Effector memory CD4-positive, alpha-beta T cell (primary cell): Measurements from ENCODE around the gene PBXIP1.

ENCODE experiments used
- DNase-seq, 3 donors: peaks; one replicate each; pipeline ENCODE4 v3.0.0-alpha.2; 2020
- H3K27ac ChIP-seq: 2 replicates; pipeline ENCODE4 v1.7.0; 2013; ENCODE audit warnings: mild to moderate bottlenecking, low read length, moderate library complexity; ENCODE audit not compliant: insufficient read depth, poor library complexity, severe bottlenecking
- H3K27me3 ChIP-seq: replicated peaks from 2 replicates; pipeline ENCODE4 v1.7.0; 2013; ENCODE audit warnings: mild to moderate bottlenecking, low read length; ENCODE audit not compliant: insufficient read depth, control insufficient read depth, poor library complexity, severe bottlenecking
- H3K36me3 ChIP-seq: 2 replicates; pipeline ENCODE4 v1.7.0; 2013; ENCODE audit warnings: mild to moderate bottlenecking, low read length, moderate library complexity; ENCODE audit not compliant: control insufficient read depth, insufficient read depth
- H3K4me1 ChIP-seq: 2 replicates; pipeline ENCODE4 v1.7.0; 2013; ENCODE audit warnings: low read length, mild to moderate bottlenecking; ENCODE audit not compliant: control insufficient read depth, insufficient read depth, poor library complexity, severe bottlenecking
- H3K4me3 ChIP-seq: 2 replicates; pipeline ENCODE4 v1.7.0; 2013; ENCODE audit warnings: low read length, low read depth, mild to moderate bottlenecking; ENCODE audit not compliant: insufficient read depth, poor library complexity, severe bottlenecking
- H3K9me3 ChIP-seq: 2 replicates; pipeline ENCODE4 v1.7.0; 2013; ENCODE audit warnings: mild to moderate bottlenecking, low read length, moderate library complexity; ENCODE audit not compliant: control insufficient read depth

PBXIP1 gene

GRCh38 chr1:154964359-154964758, 8.5 kb upstream of the PBXIP1 start:
- no peak for DNase-seq
- Histone ChIP-seq H3K4me3 (no peak overlapping the region), H3K9me3 (no peaks in the 10 kb centered on the region), H3K27ac (no peak overlapping the region), H3K36me3 (peaks cover 53% of the 10 kb centered on the region), H3K27me3 (no peaks in the 10 kb centered on the region), H3K4me1 (peaks cover 15% of the 10 kb centered on the region)

GRCh38 chr1:154963643-154964042, 7.7 kb upstream of the PBXIP1 start:
- H3K4me3 ChIP-seq, result no peak overlapping the region

DNA sequence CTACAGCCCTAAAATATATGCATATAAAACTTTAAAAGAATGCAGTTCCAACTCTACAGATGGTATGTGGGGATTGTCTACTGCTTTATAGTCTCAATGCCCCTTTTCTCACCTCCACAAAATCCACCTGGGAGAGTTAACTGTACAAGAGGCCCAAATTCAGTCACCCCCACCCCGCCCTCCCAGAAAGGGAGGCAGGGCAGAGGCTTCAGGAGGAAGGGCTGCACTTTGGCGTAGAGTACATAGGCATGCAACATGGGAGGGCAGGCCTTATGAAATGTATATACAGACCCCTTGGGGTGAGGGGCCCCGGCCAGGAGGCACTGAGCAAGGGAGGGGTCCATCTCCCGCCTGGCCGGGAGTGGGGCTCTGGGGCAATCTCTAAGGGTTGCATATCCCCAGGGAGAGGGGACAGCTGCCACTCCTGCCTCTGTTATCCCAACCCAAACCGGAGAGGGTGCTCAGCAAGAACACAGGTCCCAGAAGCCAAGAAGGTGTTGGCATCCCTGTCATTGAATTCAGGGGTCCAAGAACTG, 7.0 kb upstream of the PBXIP1 start:
- peaks cover 61% of the 10 kb centered on the region for H3K36me3 ChIP-seq
- H3K4me1 ChIP-seq, result peaks cover 15% of the 10 kb centered on the region
- H3K4me3 ChIP-seq, result no peak overlapping the region
- DNase-seq, result no peak
- peak overlapping the region; percentile 96 for H3K27ac ChIP-seq
- H3K9me3 ChIP-seq, result no peaks in the 10 kb centered on the region
- no peaks in the 10 kb centered on the region for H3K27me3 ChIP-seq

More at GRCh38 chr1:154963643-154964042, 7.7 kb upstream of the PBXIP1 start:
- Histone ChIP-seq H3K27me3 (no peaks in the 10 kb centered on the region), H3K9me3 (no peaks in the 10 kb centered on the region), H3K27ac (no peak overlapping the region), H3K36me3 (peaks cover 59% of the 10 kb centered on the region), H3K4me1 (peaks cover 15% of the 10 kb centered on the region)
- DNase-seq, result no peak

- Histone ChIP-seq H3K4me1 (peaks cover 15% of the 10 kb centered on the region), H3K9me3 (no peaks in the 10 kb centered on the region), H3K27me3 (no peaks in the 10 kb centered on the region), H3K4me3 (peak overlapping the region; percentile 80), H3K36me3 (peaks cover 57% of the 10 kb centered on the region), H3K27ac (peak overlapping the region; percentile 96)
- DNase-seq, result no peak
Measured at GRCh38 chr1:154962156-154962749, 6.4 kb upstream of the PBXIP1 start.

DNA sequence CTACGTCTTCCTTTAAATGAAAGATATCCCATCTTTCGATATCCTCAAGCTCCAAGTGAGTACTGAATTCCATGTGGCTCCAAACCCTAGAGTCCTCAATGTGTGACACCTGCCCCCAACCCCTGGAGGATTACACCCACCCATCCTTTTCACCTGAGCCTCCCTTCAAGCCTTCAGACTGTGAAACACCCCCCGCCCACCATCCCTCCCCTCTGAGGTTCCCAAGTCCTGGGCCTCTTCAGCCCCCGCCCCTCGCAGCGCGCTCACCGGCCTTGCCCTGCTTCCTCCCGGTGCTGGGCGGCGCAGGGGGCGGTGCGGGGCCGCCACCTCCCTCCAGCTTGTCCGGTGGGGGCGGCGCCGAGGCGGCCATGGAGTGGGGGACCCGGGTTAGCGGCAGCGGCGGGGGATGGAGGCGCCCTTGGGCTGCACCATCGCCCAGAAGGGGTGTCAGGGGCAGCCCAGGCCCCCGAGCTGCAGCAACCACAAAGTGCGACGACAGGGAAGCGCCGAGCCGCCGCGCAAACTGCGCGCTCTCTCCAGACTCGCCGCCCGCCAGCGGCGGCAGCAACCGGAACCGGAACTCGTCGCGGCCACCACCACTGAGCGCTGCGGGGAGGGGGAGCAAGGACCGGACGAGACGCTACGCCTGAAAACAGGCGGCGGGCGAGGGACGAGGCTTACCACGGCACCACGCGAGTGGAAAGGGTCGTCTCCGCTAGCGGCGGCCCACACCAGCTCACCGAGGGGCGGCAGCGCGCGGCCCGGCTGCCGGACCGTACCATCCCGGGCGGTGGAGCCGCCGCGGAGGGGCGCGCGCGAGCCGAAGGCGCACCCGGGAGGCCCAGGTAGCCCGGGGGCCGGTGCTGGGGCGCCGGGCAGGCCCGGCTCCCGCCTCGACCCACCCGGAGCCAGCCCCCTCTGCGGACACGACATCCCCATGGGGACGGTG, 5.6 kb upstream of the PBXIP1 start, which contains the start of gene PYGO2:
Gene PYGO2, minus strand, starts transcription at position 576 of the 949 bp plus-strand sequence. Its CDS starts 206 bp downstream, at position 370.
- peaks cover 50% of the 10 kb centered on the region for H3K36me3 ChIP-seq

GRCh38 chr1:154960446-154961136, 4.7 kb upstream of the PBXIP1 start:
- DNase-seq, result no peak
- peak overlapping the region; percentile 96 for H3K27ac ChIP-seq
- no peaks in the 10 kb centered on the region for H3K9me3 ChIP-seq
- H3K4me3 ChIP-seq, result peak overlapping the region; percentile 80
- peaks cover 27% of the 10 kb centered on the region for H3K4me1 ChIP-seq
- H3K36me3 ChIP-seq, result peaks cover 41% of the 10 kb centered on the region
- H3K27me3 ChIP-seq, result no peaks in the 10 kb centered on the region

More for the DNA sequence above, 5.6 kb upstream of the PBXIP1 start, which contains the start of gene PYGO2:
- peak within 1 kb of the TSS; percentile 80 for H3K4me3 ChIP-seq
- peak; percentile 71 to 79 (median 77) for DNase-seq
- no peaks in the 10 kb centered on the region for H3K27me3 ChIP-seq
- no peaks in the 10 kb centered on the region for H3K9me3 ChIP-seq
- peaks cover 19% of the 10 kb centered on the region for H3K4me1 ChIP-seq
- H3K27ac ChIP-seq, result peak within 1 kb of the TSS; percentile 96

DNA sequence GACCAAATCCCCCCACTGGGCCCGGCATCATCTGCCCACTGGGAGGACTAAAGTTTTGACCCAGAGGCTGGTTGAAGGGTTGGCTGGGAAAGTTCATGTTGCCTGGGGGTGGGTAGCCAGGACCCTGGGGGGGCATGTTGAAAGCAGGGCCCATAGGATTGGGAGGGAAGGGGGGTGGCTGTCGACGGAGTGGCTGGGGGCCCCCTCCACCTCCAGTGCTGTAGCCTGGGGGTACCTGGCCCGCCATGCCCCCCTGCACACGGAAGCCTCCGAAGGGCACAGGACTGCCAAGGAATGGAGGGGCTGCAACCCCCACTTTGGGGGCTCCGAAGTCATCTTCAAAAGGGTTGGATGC, 3.5 kb upstream of the PBXIP1 start:
- peaks cover 33% of the 10 kb centered on the region for H3K4me1 ChIP-seq
- H3K9me3 ChIP-seq, result no peaks in the 10 kb centered on the region
- peaks cover 31% of the 10 kb centered on the region for H3K36me3 ChIP-seq
- peak overlapping the region; percentile 20 for H3K27ac ChIP-seq
- no peaks in the 10 kb centered on the region for H3K27me3 ChIP-seq
- no peak for DNase-seq
- no peak overlapping the region for H3K4me3 ChIP-seq

- H3K4me3 ChIP-seq, result no peak overlapping the region
- peaks cover 39% of the 10 kb centered on the region for H3K4me1 ChIP-seq
- H3K36me3 ChIP-seq, result peaks cover 27% of the 10 kb centered on the region
- H3K9me3 ChIP-seq, result no peaks in the 10 kb centered on the region
- H3K27me3 ChIP-seq, result no peaks in the 10 kb centered on the region
- peak overlapping the region; percentile 20 for H3K27ac ChIP-seq
- no peak for DNase-seq
Measured at GRCh38 chr1:154958681-154959425, 3.0 kb upstream of the PBXIP1 start.

DNA sequence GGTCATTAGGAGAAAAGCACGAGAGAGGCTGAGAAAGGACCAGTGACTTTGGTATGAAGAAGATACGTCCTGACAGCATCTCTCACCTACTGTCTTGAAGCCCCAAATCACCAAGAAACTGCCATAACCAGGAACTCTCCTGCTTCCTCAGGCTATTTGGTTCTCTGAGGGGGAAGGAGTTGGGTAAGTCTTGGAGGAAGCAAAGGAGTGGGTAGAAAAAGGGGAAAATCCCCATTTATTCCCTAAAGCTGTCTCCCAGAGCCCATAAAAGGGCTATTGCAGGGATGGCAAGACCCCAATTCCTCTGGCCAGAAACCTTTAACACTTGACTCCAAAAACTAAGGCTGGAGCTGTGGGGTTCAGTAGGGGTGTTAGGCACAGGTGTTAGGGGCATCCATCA, 2.1 kb upstream of the PBXIP1 start:
- Histone ChIP-seq H3K27me3 (no peaks in the 10 kb centered on the region), H3K4me1 (peaks cover 47% of the 10 kb centered on the region), H3K27ac (peak overlapping the region; percentile 99), H3K4me3 (no peak overlapping the region), H3K9me3 (no peaks in the 10 kb centered on the region), H3K36me3 (peaks cover 19% of the 10 kb centered on the region)
- no peak for DNase-seq
